K562 (cell line): ENCODE results near the gene LRP10. TPM values are rescaled to one million over a fixed set of nuclear protein-coding genes. Genes with fewer than 3 reads are reported as not detected.

Experiments used
- ATAC-seq: fragments of 200-7000 bp; cut with Tn5 transposase; 3 replicates; pipeline ENCODE4 v1.9.1; 2020; ENCODE audit warnings: moderate library complexity
- BruUV-seq: library from RNA; stranded (reverse); fragments of 400-500 nt; replicated peaks from 2 replicates; lab custom pipeline; 2021; lab: Mats Ljungman, UMichigan
- CTCF ChIA-PET: fragments of 300-600 bp; formaldehyde crosslinking; extraction: SDS; loops from one replicate; lab custom pipeline; 2021; ENCODE audit warnings: low intra/inter-chr PET ratio; lab: Yijun Ruan, JAX
- POLR2A ChIA-PET: fragments of 300-600, 350-650 bp; sonication (Branson Sonifier 250); formaldehyde crosslinking; extraction: SDS; loops from one replicate; lab custom pipeline; 2021; ENCODE audit warnings: antibody characterized with exemption, inconsistent platforms; lab: Yijun Ruan, JAX
- DNase-seq, 4 experiments: peaks; one replicate each; pipeline versions ENCODE4 v3.0.0 to v3.0.0-alpha.2; 2011 to 2018; ENCODE audit warnings: low spot score in 3 of 4, mixed read lengths in 3 of 4; ENCODE audit errors: extremely low read depth in 1 of 4
- FAIRE-seq: peaks from 2 replicates; lab custom pipeline; 2011; peaks lifted over from hg19 to GRCh38; lab: Jason Lieb, UNC
- H2AFZ ChIP-seq: 2 replicates; pipeline ENCODE4 v1.6.0; 2011; ENCODE audit warnings: low read depth, low read length, control low read depth, inconsistent platforms
- H3K27ac ChIP-seq: fragments of 200-600 bp; 3 replicates; pipeline ENCODE4 v1.8.0; 2011; ENCODE audit warnings: low read depth, mild to moderate bottlenecking, control low read depth, inconsistent platforms, low read length, moderate library complexity, mixed read lengths; ENCODE audit errors: extremely low read depth
- H3K27me3 ChIP-seq, 2 experiments: fragments of 300-600 bp in 1 of 2; 2 replicates in 1 of 2; 3 replicates in 1 of 2; pipeline versions ENCODE4 v1.6.0 to v1.8.0; 2011; ENCODE audit warnings: inconsistent platforms in 2 of 2, low read length in 2 of 2, mild to moderate bottlenecking in 1 of 2, mixed read lengths in 1 of 2, moderate library complexity in 1 of 2; ENCODE audit not compliant: control insufficient read depth in 2 of 2, insufficient read depth in 2 of 2
- H3K36me3 ChIP-seq: fragments of 300-600 bp; 3 replicates; pipeline ENCODE4 v1.8.0; 2011; ENCODE audit warnings: mild to moderate bottlenecking, low read length, inconsistent platforms; ENCODE audit not compliant: control insufficient read depth, insufficient read depth
- H3K4me1 ChIP-seq, 2 experiments: fragments of 200-600 bp in 1 of 2; replicated peaks in 1 of 2; 2 replicates in 1 of 2; 3 replicates in 1 of 2; pipeline versions ENCODE4 v1.5.1 to v1.8.0; 2011; ENCODE audit warnings: inconsistent platforms in 2 of 2, low read length in 2 of 2, mild to moderate bottlenecking in 1 of 2, mixed read lengths in 1 of 2, moderate library complexity in 1 of 2; ENCODE audit not compliant: control insufficient read depth in 2 of 2, insufficient read depth in 2 of 2
- H3K4me2 ChIP-seq: 2 replicates; pipeline ENCODE4 v1.6.1; 2011; ENCODE audit warnings: low read length, control low read depth, inconsistent platforms, mixed read lengths; ENCODE audit not compliant: insufficient read depth
- H3K4me3 ChIP-seq: fragments of 200-600 bp; sonication (generic), shearing (Covaris generic); 2 replicates; pipeline ENCODE4 v1.5.1; 2016; ENCODE audit warnings: control low read depth, inconsistent platforms
- H3K79me2 ChIP-seq: fragments of 200-600 bp; 3 replicates; pipeline ENCODE4 v1.8.0; 2011; ENCODE audit warnings: low read length, inconsistent platforms; ENCODE audit not compliant: control insufficient read depth, insufficient read depth
- H3K9ac ChIP-seq, 2 experiments: 2 replicates each; pipeline versions ENCODE4 v1.6.0 to v1.6.1; 2011; ENCODE audit warnings: low read depth in 2 of 2, low read length in 2 of 2, control low read depth in 1 of 2, inconsistent platforms in 1 of 2, mild to moderate bottlenecking in 1 of 2, mixed read lengths in 1 of 2; ENCODE audit not compliant: insufficient read depth in 1 of 2
- H3K9me1 ChIP-seq: one replicate; pipeline ENCODE4 v1.6.0; 2011; ENCODE audit warnings: inconsistent platforms, mild to moderate bottlenecking, low read length, moderate library complexity; ENCODE audit not compliant: control insufficient read depth, insufficient read depth
- H3K9me3 ChIP-seq: replicated peaks from 2 replicates; pipeline ENCODE4 v1.5.1; 2011; ENCODE audit warnings: low read depth, low read length, inconsistent platforms; ENCODE audit not compliant: control insufficient read depth, insufficient read depth
- H4K20me1 ChIP-seq: replicated peaks from 2 replicates; pipeline ENCODE4 v1.6.1; 2011; ENCODE audit warnings: low read length, inconsistent platforms, mixed read lengths; ENCODE audit not compliant: control insufficient read depth, insufficient read depth
- BCOR ChIP-seq: fragments of 450-650 bp; IDR thresholded peaks from 2 replicates; pipeline ENCODE4 v1.6.1; 2016
- CREB1 ChIP-seq, 2 experiments: sonication (generic) in 1 of 2; formaldehyde crosslinking in 1 of 2; IDR thresholded peaks; 2 replicates each; pipeline versions ENCODE4 v1.6.1 to v1.8.0; 2012 to 2022; ENCODE audit warnings: inconsistent platforms in 1 of 2, mild to moderate bottlenecking in 1 of 2, missing genetic modification reagents in 1 of 2, moderate library complexity in 1 of 2
- GABPB1 ChIP-seq: sonication (generic); formaldehyde crosslinking; IDR thresholded peaks from 2 replicates; pipeline ENCODE4 v1.8.0; 2022; ENCODE audit warnings: mild to moderate bottlenecking, missing genetic modification reagents
- GATAD2B ChIP-seq: fragments of 450-650 bp; IDR thresholded peaks from 2 replicates; pipeline ENCODE4 v1.6.1; 2017; ENCODE audit warnings: mild to moderate bottlenecking, borderline replicate concordance
- HDAC1 ChIP-seq, 2 experiments: fragments of 450-650 bp; IDR thresholded peaks; 2 replicates each; pipeline ENCODE4 v1.6.1; 2016 to 2017; ENCODE audit warnings: inconsistent platforms in 1 of 2, mild to moderate bottlenecking in 1 of 2, moderate library complexity in 1 of 2
- HNRNPK ChIP-seq: fragments of 200-400 bp; formaldehyde crosslinking; IDR thresholded peaks from one replicate; pipeline ENCODE4 v1.6.1; 2018; ENCODE audit warnings: mild to moderate bottlenecking, low read depth, low read length; ENCODE audit not compliant: poor library complexity, severe bottlenecking
- KLF6 ChIP-seq: fragments of 250-450 bp; sonication (Bioruptor Pico); IDR thresholded peaks from 2 replicates; pipeline ENCODE4 v1.4.0; 2020; ENCODE audit warnings: mild to moderate bottlenecking, moderate library complexity, borderline replicate concordance
- MTA3 ChIP-seq: fragments of 450-650 bp; formaldehyde crosslinking; IDR thresholded peaks from 2 replicates; pipeline ENCODE4 v1.6.1; 2017; ENCODE audit warnings: mild to moderate bottlenecking, borderline replicate concordance
- NCOR1 ChIP-seq: fragments of 450-650 bp; IDR thresholded peaks from 2 replicates; pipeline ENCODE4 v1.6.1; 2016; ENCODE audit warnings: mild to moderate bottlenecking, moderate library complexity
- NFE2L1 ChIP-seq: fragments of 450-650 bp; IDR thresholded peaks from 2 replicates; pipeline ENCODE4 v1.6.1; 2016; ENCODE audit warnings: missing genetic modification characterization, low read depth, mild to moderate bottlenecking, missing compliant biosample characterization, moderate library complexity, borderline replicate concordance
- NRF1 ChIP-seq, 2 experiments: fragments of 450-650 bp; IDR thresholded peaks in 1 of 2; conservative IDR thresholded peaks in 1 of 2; 2 replicates each; pipeline ENCODE4 v1.6.1; 2014; ENCODE audit warnings: mild to moderate bottlenecking in 2 of 2
- PHF8 ChIP-seq: fragments of 200-600 bp; sonication (generic); IDR thresholded peaks from 2 replicates; pipeline ENCODE4 v1.6.1; 2012; ENCODE audit warnings: mixed run types, mild to moderate bottlenecking, inconsistent platforms, low read length, moderate library complexity, borderline replicate concordance
- RBM39 ChIP-seq: fragments of 200-400 bp; formaldehyde crosslinking; optimal IDR thresholded peaks from 2 replicates; pipeline ENCODE3; 2018; ENCODE audit warnings: low read depth, low read length
- TBL1XR1 ChIP-seq, 2 experiments: IDR thresholded peaks; 2 replicates each; pipeline ENCODE4 v1.6.1; 2012; ENCODE audit warnings: improper control_type of control experiment in 2 of 2, low read length in 2 of 2, mild to moderate bottlenecking in 1 of 2
- ZC3H11A ChIP-seq: IDR thresholded peaks from 2 replicates; pipeline ENCODE4 v1.6.1; 2012; ENCODE audit warnings: low read depth, low read length, improper control_type of control experiment
- ZFP1 ChIP-seq: fragments of 450-650 bp; formaldehyde crosslinking; IDR thresholded peaks from 2 replicates; pipeline ENCODE4 v1.4.0; 2020; ENCODE audit warnings: mild to moderate bottlenecking, mixed read lengths
- ZNF12 ChIP-seq: sonication (generic); formaldehyde crosslinking; IDR thresholded peaks from 2 replicates; pipeline ENCODE4 v1.4.0; 2020; ENCODE audit warnings: mild to moderate bottlenecking, missing genetic modification reagents
- ZNF408 ChIP-seq: fragments of 250-450 bp; sonication (Bioruptor Pico); IDR thresholded peaks from 2 replicates; pipeline ENCODE4 v1.4.0; 2020; ENCODE audit warnings: low read depth, mild to moderate bottlenecking, moderate library complexity
- WGBS: fragments of 100-300 bp; shearing (Covaris generic); methylation state at CpG from one replicate; pipeline ENCODE4 v1.1.6; 2016; ENCODE audit warnings: low coverage, mixed read lengths; ENCODE audit not compliant: insufficient coverage; ENCODE audit errors: missing lambda C conversion rate; 5-methylcytosine and 5-hydroxymethylcytosine counted together
- in situ Hi-C: fragments of 300-500 bp; cut with MboI; formaldehyde crosslinking; loops from 4 replicates; pipeline ENCODE4 v1.15.0; 2018; ENCODE audit warnings: inconsistent platforms, mixed read lengths
- intact Hi-C: fragments of 100-400 bp; cut with micrococcal nuclease; formaldehyde crosslinking; loops from 2 replicates; pipeline ENCODE4 v1.14.2; 2022
- polyA plus RNA-seq, 8 experiments: library from polyadenylated mRNA; depleted of rRNA in 4 of 8; stranded (reverse) in 5 of 8; unstranded in 3 of 8; fragments of >200 nt; fragmentation: Nextera tagmentation in 2 of 8; fragmentation: Illumina TruSeq in 1 of 8; extraction: Ambion mirVana in 2 of 8; extraction: Trizol in 1 of 8; gene quantifications; 2 replicates each; pipeline versions ENCODE4 v1.2.1 to v1.2.3, GENCODE V29; 2011 to 2014; ENCODE audit warnings: inconsistent platforms in 1 of 8, missing spikeins in 1 of 8
- total RNA-seq, 7 experiments: library from RNA; depleted of rRNA in 6 of 7; stranded (reverse); fragments of >200 nt in 6 of 7; fragmentation: Illumina TruSeq in 2 of 7; extraction: Trizol in 2 of 7; gene quantifications; 2 replicates each; pipeline versions ENCODE4 v1.2.1 to v1.2.3, GENCODE V29; 2011 to 2021; ENCODE audit warnings: low replicate concordance in 1 of 7
- TF ChIP-seq, protein P1 (sequence below): sonication (generic); formaldehyde crosslinking; IDR thresholded peaks from 2 replicates; pipeline ENCODE4 v1.8.1; 2022; ENCODE audit warnings: missing genetic modification reagents
- TF ChIP-seq, protein P2 (sequence below): sonication (generic); formaldehyde crosslinking; IDR thresholded peaks from 2 replicates; pipeline ENCODE4 v1.8.1; 2023; ENCODE audit warnings: mild to moderate bottlenecking, missing genetic modification reagents

Gene LRP10
- total and polyA plus RNA-seq, 9 of the 15 experiments (the other 6 are each of a cell fraction or from before 2014, with no cell fraction given) = 1.3 to 45.5 (median 10.9) TPM

DNA sequence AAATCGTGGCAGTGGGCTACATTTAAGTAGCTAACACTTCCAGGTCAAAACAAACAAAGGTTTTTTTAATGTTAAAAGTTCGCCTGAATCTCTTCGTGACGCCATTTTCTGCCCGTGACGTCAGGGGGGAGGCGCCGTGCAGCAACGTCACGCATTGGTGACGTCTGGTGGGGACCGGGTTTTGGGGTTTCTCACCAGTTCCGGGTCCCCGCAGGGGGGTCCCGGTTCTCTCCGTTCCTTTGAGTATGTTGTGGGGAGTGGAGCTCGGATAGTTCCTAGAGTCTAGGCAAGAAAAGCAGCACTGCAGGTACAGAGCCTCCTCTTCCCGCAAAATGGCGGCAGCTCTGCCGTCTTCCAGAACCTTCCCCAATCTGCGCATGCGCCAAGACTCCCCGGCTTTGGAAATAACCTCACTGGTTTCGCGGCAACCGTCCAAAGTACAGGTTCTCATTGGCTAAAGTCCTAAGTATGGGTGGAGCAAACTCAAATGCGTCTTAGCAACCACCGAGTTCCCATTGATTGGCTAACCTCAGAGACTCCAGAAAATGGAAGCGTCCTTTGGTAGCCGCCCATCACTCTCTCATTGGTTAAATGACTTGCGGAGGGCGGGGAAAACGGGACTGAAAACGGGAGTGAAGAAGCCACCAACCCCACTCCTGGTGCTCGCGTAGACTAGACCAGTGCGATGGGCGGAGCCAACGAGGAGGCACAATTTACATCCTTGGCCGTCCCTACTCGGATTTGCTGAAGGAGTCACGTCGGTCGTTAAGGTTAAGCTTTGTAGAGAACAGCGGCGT is 47.5 kb downstream of the LRP10 start, which contains the start of gene RBM23:
Gene RBM23, minus strand, starts transcription at position 346 of the 797 bp plus-strand sequence.
- CTCF ChIA-PET = no interaction called here
- under 1% methylated on average over 46 of the region's 46 CpGs for WGBS
- intact Hi-C loops = loop anchor here (5.0 kb wide), 1 partner anchor 47 kb away; the partner anchor contains the start of gene LRP10
- TF ChIP-seq NRF1 (conservative IDR thresholded peaks at IDR 0.05 in 1 of 2, IDR thresholded peaks at IDR 0.05 in 1 of 2) (peak; percentile 100), MTA3 (peak; percentile 100), CREB1 (IDR thresholded peaks at IDR 0.05) (peak; percentile 100), CREB1 (CRISPR knock-in tag; IDR thresholded peaks at IDR 0.05) (peak; percentile 99), GABPB1 (CRISPR knock-in tag) (peak; percentile 71), TBL1XR1 (IDR thresholded peaks at IDR 0.05; ENCODE audit: low read length in 2 of 2) (peak; percentile 5 to 96; a peak in 2 of 4 replicates), HDAC1 (IDR thresholded peaks at IDR 0.05) (no peak), ZNF408 (CRISPR knock-in tag) (no peak), RBM39 (no peak), KLF6 (CRISPR knock-in tag) (no peak), BCOR (no peak), GATAD2B (no peak), HNRNPK (no peak), NFE2L1 (tag) (no peak), ZC3H11A (peak; percentile 85; the same call in 1 of the 2 replicates), ZFP1 (CRISPR knock-in tag) (no peak), NCOR1 (no peak), PHF8 (peak; percentile 95), ZNF12 (CRISPR knock-in tag) (no peak)
- TF ChIP-seq, protein P1, sequence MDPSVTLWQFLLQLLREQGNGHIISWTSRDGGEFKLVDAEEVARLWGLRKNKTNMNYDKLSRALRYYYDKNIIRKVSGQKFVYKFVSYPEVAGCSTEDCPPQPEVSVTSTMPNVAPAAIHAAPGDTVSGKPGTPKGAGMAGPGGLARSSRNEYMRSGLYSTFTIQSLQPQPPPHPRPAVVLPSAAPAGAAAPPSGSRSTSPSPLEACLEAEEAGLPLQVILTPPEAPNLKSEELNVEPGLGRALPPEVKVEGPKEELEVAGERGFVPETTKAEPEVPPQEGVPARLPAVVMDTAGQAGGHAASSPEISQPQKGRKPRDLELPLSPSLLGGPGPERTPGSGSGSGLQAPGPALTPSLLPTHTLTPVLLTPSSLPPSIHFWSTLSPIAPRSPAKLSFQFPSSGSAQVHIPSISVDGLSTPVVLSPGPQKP (CRISPR knock-in tag) = no peak
- TF ChIP-seq, protein P2, sequence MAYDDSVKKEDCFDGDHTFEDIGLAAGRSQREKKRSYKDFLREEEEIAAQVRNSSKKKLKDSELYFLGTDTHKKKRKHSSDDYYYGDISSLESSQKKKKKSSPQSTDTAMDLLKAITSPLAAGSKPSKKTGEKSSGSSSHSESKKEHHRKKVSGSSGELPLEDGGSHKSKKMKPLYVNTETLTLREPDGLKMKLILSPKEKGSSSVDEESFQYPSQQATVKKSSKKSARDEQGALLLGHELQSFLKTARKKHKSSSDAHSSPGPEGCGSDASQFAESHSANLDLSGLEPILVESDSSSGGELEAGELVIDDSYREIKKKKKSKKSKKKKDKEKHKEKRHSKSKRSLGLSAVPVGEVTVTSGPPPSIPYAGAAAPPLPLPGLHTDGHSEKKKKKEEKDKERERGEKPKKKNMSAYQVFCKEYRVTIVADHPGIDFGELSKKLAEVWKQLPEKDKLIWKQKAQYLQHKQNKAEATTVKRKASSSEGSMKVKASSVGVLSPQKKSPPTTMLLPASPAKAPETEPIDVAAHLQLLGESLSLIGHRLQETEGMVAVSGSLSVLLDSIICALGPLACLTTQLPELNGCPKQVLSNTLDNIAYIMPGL (CRISPR knock-in tag) = 0 out of 2 replicates have a peak, but pooled peaks have one; percentile 13

More for the DNA sequence above, 47.5 kb downstream of the LRP10 start, which contains the start of gene RBM23:
- peak within 1 kb of the TSS; percentile 94 for H3K27ac ChIP-seq
- H3K4me3 ChIP-seq = peak within 1 kb of the TSS; percentile 68
- H3K4me1 ChIP-seq = peaks cover 0 to 25% of the 10 kb centered on the region in 2 experiments; a peak in 4 of 5 replicates
- FAIRE-seq = peak; percentile 100
- peaks cover 62% of the 10 kb centered on the region for H3K36me3 ChIP-seq
- peak within 1 kb of the TSS; percentile 91 to 96 for H3K9ac ChIP-seq
- no peaks in the 10 kb centered on the region for H3K27me3 ChIP-seq
- no peaks in the 10 kb centered on the region for H4K20me1 ChIP-seq
- in situ Hi-C loops = no loop called here
- DNase-seq = peak; percentile 95 to 100 (median 97)
- H3K9me3 ChIP-seq = no peaks in the 10 kb centered on the region
- POLR2A ChIA-PET = interaction anchor here (0.6 to 4.5 kb wide), 26 partner anchors 8 to 415 kb away, joined by 3 to 62 read pairs (median 4); partner anchors contain the start of genes ACIN1, C14orf119, DAD1 and HAUS4
- H3K4me2 ChIP-seq = peak within 1 kb of the TSS; percentile 93
- H3K79me2 ChIP-seq = peaks cover 45% of the 10 kb centered on the region
- H2AFZ ChIP-seq = peak within 1 kb of the TSS; percentile 94
- BruUV-seq = no TSS peak
- peak; percentile 96 for ATAC-seq
- H3K9me1 ChIP-seq = no peaks in the 10 kb centered on the region
